GM21737 (cell line): Measurements from ENCODE around the gene TNPO1.

Source experiments
- ATAC-seq: cut with Tn5 transposase; IDR thresholded peaks from one replicate; pipeline ENCODE4 v1.9.1; 2021; ENCODE audit warnings: mild to moderate bottlenecking, moderate library complexity; ENCODE audit not compliant: unreplicated experiment

Gene TNPO1

GRCh38 chr5:72817671-72818266, 1.3 kb downstream of the TNPO1 start:
- no peak for ATAC-seq

DNA sequence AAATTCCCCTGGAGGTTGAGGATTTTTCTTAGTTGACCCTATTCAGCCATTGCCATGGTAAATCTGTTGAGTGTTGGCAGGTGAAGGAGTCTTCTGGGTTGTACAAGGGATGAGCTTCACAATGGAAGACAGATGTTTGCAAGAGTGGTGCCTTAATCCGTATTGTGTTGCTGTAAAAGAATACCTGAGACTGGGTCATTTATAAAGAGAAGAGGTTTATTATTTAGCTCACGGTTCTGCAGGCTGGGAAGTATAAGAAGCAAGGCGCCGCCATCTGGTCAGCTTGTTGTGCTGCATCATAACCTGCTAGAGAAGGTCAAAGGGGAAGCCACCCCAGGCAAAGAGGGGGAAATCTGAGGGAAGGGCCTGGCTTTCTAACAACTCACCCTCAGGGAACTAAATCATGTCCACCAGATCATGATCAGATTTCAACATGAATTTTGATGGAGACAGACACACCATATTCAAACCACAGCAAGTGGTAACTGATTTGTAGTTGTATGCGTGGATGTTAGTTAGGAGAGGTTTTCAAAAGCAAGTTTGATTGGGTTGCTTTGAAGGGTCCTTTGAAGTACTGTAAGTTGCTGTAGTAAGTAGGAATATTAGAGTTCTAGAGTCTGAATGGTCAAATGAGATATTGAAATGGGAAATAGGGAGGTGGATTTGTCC, 2.5 kb downstream of the TNPO1 start:
- ATAC-seq = no peak

DNA sequence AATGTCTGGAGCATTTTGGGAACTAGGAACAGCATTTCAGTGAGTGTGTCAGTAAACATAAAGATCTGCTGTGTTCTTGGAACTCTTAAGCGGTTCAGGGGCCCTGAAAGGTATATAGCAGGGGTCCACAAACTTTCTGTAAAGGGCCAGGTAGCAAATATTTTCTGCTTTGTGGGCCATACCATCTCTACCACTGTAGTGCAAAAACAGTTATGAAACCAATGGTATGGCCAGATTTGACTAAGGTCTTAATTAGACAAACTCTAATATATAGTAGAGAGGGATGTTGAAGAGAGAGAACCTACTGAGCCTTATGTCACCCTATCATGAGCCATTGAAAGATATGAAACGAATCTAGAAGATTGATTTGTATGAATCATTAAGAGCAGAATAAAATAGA, 5.3 kb downstream of the TNPO1 start:
- no peak for ATAC-seq

- no peak for ATAC-seq
Measured at GRCh38 chr5:72822944-72823343, 6.5 kb downstream of the TNPO1 start.

DNA sequence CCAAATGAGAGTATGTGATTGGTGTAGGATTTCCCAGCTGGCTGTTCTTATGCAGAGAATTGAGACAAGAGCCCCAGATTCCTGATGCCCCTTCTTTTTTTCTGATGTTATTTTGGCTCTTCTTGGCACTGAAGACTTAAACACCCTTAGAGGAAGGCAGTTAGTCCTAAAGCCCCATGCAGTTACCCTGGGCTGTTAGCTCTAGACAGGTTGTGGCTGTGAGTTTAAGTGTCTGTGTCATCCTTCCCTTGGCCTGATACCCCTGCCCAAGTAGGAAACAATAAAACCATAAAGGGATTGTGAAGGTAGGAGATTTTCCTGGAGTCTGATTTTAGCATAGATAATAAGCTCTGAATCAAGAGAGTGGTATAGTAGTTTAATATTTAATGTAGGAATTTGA, 13.2 kb downstream of the TNPO1 start:
- no peak for ATAC-seq

DNA sequence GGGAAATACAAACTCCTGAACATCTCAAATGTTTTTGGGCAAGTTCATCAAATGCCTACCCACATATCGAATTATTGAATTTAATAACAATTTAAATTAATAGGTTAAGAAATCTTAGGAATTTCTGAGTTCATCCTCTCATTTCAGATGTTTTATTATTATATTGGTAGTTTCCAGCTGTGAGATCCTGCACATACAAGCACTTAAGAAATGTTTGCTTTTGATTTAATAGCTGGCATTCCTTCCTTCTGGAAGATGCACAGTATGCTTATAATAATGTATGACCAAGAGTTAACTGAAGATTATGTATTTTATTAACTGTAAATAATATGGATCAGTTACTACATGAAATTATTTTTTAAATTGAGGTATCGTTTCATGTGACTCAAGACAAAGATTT, 13.9 kb downstream of the TNPO1 start:
- no peak for ATAC-seq

GRCh38 chr5:72831685-72832084, 15.2 kb downstream of the TNPO1 start:
- ATAC-seq = no peak

DNA sequence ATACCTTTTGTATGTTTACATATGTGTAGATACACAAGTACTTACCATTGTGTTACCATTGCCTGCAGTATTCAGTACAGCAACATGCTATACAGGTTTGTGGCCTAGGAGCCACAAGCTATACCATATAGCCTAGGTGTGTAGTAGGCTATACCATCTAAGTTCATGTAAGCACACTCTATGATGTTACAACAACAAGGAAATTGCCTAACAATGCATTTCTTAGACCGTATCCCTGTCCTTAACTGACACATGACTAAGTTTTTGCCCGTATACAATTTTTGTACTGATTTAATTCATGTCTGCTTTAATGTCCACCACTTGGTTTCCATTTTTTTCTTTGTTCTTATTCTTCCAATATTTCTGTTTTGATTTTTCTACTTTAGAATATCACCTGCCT, 18.5 kb downstream of the TNPO1 start:
- ATAC-seq = no peak

DNA sequence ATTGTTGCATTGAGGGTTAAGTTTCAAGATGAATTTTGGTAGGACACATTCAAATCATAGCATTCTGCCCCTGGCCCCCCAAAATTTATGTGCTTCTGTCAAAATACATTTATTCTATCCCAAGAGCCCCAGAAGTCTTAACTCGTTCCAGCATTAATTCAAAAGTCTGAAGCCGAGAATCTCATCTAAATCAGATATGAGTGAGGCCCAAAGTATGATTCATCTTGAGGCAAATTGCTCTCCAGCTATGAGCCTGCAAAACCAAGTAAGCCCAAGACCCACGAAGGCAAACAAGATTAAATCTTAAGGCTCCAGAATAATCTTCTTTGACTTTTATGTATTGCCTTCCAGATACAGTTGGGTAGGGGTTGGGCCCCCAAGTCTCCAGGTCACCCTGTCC, 19.2 kb downstream of the TNPO1 start:
- no peak for ATAC-seq

- no peak for ATAC-seq
Measured at GRCh38 chr5:72836810-72837209, 20.3 kb downstream of the TNPO1 start.

- ATAC-seq = no peak
Measured at GRCh38 chr5:72837524-72838096, 21.1 kb downstream of the TNPO1 start.

GRCh38 chr5:72840041-72840440, 23.6 kb downstream of the TNPO1 start:
- ATAC-seq = no peak

- no peak for ATAC-seq
Measured at GRCh38 chr5:72841756-72842535, 25.5 kb downstream of the TNPO1 start.

- ATAC-seq = no peak
Measured at GRCh38 chr5:72842816-72843215, 26.4 kb downstream of the TNPO1 start.

GRCh38 chr5:72844218-72844603, 27.8 kb downstream of the TNPO1 start:
- no peak for ATAC-seq

- ATAC-seq = no peak
Measured at GRCh38 chr5:72845889-72846288, 29.4 kb downstream of the TNPO1 start.

DNA sequence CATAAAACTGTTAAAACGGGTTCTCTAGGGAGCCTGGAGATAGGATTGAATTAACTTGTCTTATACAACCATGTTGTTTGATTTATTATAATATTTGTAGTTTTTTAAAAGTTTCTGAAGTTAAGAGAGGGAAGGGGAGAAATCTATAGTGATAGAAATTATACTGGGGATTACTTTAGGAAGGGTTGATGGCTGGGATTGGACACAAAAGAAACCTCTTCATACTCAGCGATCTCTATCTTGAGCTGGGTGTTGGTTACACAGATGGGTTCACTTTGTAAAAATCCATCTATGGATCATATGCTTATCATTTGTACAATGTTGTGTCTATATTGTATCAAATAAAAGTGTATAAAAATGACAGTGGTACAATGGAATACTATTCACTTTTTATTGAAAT, 30.0 kb downstream of the TNPO1 start:
- no peak for ATAC-seq

- ATAC-seq = no peak
Measured at GRCh38 chr5:72847439-72847838, 31.0 kb downstream of the TNPO1 start.

DNA sequence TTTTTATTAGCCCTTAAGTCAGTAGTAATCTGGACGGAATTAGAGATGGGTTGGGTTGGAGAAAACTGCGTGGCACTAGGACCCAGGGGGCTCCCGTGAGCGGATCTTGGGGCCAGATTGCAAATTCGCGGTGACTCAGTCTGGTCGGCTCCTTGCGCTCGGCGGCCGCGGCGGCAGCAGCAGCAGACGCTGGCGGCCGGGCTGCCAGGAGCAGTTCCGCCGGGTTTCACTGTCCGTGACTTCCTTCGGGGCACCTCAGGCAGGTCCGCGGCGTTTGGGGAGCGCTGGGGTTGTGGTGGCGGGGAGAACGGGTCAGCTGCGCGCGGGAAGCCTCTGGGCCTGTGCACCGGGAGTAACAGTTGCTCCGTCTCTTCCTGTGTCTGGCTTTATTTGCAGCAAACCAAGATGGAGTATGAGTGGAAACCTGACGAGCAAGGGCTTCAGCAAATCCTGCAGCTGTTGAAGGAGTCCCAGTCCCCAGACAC, 31.6 kb downstream of the TNPO1 start:
- peak; percentile 85 for ATAC-seq

- peak; percentile 43 for ATAC-seq
Measured at GRCh38 chr5:72848474-72849428, 32.3 kb downstream of the TNPO1 start.

GRCh38 chr5:72849546-72849945, 33.1 kb downstream of the TNPO1 start:
- no peak for ATAC-seq
